NCI-H2196 treated with DMSO at 0.1 percent for 48 hours (cell line): ENCODE measurements around the gene TRIM17.

Experiments used
- DNase-seq: peaks from one replicate; lab custom pipeline; 2025; ENCODE audit not compliant: unreplicated experiment; lab: John Stamatoyannopoulos, UW

TRIM17 gene

GRCh38 chr1:228402641-228403025 lies 14.0 kb downstream of the TRIM17 start:
- DNase-seq, result no peak

- no peak for DNase-seq
Measured at GRCh38 chr1:228401782-228402640, 14.7 kb downstream of the TRIM17 start.

- DNase-seq, result no peak
Measured at GRCh38 chr1:228400692-228401454, 15.8 kb downstream of the TRIM17 start.

- no peak for DNase-seq
Measured at GRCh38 chr1:228400237-228400651, 16.4 kb downstream of the TRIM17 start.

- DNase-seq, result no peak
Measured at GRCh38 chr1:228399531-228400236, 17.0 kb downstream of the TRIM17 start.

GRCh38 chr1:228398741-228399461 lies 17.8 kb downstream of the TRIM17 start:
- no peak for DNase-seq

- no peak for DNase-seq
Measured at GRCh38 chr1:228397966-228398365, 18.7 kb downstream of the TRIM17 start.

- DNase-seq, result no peak
Measured at GRCh38 chr1:228396770-228397662, 19.6 kb downstream of the TRIM17 start.

- no peak for DNase-seq
Measured at GRCh38 chr1:228394571-228395394, 21.9 kb downstream of the TRIM17 start.

GRCh38 chr1:228393811-228394570 lies 22.7 kb downstream of the TRIM17 start:
- DNase-seq, result no peak

- no peak for DNase-seq
Measured at GRCh38 chr1:228393268-228393701, 23.4 kb downstream of the TRIM17 start.

GRCh38 chr1:228392111-228392936 lies 24.3 kb downstream of the TRIM17 start:
- DNase-seq, result no peak

GRCh38 chr1:228391411-228392020 lies 25.1 kb downstream of the TRIM17 start:
- DNase-seq, result no peak

GRCh38 chr1:228390649-228391048 lies 26.0 kb downstream of the TRIM17 start:
- no peak for DNase-seq

GRCh38 chr1:228387321-228387720 lies 29.3 kb downstream of the TRIM17 start:
- DNase-seq, result no peak

- no peak for DNase-seq
Measured at GRCh38 chr1:228385232-228385631, 31.4 kb downstream of the TRIM17 start.

- no peak for DNase-seq
Measured at GRCh38 chr1:228383773-228384172, 32.9 kb downstream of the TRIM17 start.
